Middle frontal gyrus (tissue), 1 donor: Measurements from ENCODE around the gene NEK7.
A peak's percentile ranks its signal among the peaks of the same experiment; 100 is the strongest.
"Not testable (repeated sequence)": the region's sequence is repeated elsewhere in the genome, so short reads cannot be mapped to it uniquely, and the experiment has no call there.

ENCODE experiments used
- DNase-seq: peaks from one replicate; pipeline ENCODE4 v3.0.0-alpha.2; 2015; ENCODE audit warnings: low spot score; ENCODE audit errors: extremely low spot score

The NEK7 gene

DNA sequence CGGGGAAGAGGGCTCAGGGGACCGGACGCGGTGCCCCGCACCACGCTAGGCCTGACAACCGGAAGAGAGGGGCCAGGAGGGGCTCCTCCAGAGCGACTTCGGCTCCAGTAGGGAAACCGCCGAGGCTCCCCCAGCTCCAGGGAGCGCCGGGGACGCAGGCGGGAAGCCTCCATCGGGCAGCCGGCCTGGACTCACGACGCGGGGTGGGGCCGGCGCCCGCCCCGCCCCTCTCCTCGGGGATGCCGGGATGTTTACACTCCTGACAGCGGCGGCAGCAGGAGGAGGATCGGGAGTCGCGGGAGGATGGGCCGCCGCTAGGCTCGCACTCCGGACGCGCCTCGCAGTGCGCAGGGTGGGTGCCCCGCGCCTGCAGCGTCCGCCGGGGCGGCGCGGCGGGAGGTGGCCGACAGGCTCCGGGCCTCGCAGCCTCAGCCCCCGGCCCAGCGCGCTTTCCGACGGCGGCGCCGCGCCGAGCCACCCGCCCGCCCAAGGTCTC lies at the start of gene NEK7:
Gene NEK7, plus strand, starts transcription at position 254 of the 496 bp plus-strand sequence. CDS start 75,583 bp downstream, outside the sequence.
- DNase-seq: peak; percentile 60

DNA sequence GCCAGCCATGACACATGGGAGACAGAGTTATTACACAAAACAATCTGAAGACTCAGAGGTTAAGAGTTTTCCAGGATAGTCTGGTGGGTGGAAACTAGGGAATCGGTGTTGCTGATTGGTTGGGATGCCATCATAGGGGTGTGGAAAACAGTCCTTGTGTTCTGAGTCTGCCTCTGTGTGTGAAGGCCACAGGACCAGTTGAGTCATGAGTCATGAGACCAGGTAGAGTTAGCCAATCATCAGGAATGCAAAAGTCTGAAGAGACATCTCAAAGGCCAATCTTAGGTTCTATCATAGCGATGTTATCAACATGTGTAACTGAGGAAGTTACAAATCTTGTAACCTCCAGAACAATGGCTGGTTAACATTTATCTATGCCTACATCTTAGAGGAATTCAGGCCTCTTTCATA lies 49.7 kb upstream of the NEK7 start:
- no peak for DNase-seq

DNA sequence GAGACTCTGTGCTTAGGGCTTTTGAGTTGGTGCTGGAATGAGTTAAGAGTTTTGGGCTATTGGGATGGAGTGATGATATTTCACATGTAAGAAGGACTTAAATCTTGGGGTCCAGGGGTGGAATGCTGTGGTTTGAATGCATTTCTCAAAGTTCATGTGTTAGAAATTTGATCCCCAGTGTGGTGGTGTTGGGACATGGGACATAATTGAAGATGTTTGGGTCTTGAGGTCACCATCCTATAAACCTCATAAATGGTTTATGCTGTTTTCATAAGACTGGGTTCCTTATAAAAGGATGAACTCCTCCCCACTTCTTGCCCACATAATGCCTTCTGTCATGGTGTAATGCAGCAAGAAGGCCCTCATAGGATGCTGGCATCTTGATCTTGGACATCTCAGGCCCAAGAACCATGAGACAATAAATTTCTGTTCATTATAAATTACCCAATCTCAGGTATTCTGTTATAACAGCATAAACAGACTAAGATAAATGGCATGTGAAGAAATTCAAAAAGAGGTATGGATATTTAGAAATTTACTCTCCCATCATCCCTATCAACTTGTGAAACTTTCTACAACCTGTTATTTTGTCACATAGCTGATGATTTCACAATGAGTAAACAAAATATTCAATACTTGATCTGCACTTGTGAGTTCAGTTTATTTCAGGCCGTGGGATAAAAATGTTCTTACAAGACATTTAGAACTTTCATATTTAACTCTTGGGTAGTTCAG lies 48.0 kb upstream of the NEK7 start:
- DNase-seq: no peak

DNA sequence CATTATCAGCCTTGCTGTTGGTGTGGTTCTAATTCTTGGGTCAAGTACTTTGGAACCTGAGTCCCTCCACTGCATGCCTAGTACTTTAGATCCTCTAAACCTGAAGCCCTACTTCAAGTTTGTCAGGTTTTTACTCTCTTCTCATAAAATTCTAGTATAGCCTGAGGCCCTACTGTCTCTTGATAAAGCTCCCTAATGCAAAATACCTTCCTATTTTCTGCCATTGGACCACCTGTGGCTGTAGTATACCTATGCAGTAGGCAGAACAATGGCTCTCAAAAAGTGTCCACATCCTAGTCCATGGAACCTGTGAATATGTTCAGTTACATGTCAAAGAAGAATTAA lies 47.5 kb upstream of the NEK7 start:
- no peak for DNase-seq

DNA sequence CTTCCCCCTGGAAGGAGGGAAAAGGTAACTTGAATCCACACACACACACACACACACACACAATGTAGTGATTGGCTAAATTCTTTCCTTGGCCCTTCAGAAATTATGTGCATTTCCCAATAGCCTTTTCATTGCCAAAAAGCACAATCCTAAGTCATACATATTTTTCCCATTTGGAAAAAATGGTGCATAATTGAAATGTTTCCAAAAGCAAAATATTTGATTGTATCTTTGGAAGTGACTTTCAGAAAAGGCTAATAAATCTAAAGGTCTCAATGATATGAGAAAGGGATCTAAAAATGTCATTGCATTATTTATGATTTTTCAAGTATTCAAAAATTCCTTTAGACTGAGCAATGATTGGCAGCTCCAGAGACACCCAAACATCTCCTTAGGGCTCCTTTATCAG lies 43.5 kb upstream of the NEK7 start:
- no peak for DNase-seq

DNA sequence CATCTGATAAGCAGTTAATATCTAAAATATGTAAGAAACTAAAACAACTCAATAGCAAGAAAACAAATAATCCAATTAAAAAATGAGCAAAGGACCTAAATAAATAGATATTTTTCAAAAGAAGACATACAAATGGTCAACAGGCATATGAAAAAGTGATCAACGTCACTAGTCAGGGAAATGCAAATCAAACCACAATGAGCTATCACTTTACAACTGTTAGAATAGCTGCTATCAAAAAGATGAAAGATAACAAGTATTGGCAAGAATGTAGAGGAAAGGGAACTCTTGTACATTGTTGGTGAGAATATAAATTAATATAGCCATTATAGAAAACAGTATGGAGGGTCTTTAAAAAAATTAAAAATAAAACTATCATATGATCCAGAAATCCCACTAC lies 40.7 kb upstream of the NEK7 start:
- DNase-seq: no peak

DNA sequence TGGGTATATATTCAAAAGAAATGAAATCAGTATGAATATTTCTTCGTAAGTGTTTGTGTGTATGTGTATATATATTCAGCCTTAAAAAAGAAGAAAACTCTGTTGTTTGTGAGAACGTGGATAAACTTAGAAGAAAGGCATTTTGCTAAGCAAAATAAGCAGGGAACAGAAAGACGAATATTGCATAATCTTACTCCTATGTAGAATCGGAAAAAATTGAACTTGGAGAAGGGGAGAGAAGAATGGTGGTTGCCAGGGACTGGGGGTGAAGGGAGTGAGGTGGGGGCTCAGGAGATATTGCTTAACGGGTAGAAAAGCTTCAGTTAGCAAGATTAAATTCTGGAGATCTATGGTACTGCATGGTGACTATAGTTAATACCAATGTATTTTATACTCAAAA lies 40.3 kb upstream of the NEK7 start:
- DNase-seq: no peak

DNA sequence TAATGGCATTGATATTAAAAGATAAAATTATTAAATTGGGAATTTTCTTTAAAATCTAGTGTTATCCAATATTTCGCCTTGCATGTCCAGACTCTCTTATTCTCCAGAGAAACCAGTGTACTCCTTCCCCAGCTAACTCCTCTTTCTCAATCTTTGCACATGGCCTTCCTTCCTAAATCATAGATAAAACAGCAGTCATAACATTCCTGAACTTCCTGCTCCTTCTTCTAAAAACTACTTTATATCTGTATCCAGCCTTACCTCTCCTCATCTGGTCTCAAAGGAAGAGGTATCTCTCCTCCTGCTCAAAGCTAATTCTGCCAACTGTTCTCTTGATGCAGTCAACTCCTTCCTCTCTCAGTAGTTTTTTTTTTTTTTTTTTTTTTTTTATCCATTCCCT lies 39.5 kb upstream of the NEK7 start:
- no peak for DNase-seq

DNA sequence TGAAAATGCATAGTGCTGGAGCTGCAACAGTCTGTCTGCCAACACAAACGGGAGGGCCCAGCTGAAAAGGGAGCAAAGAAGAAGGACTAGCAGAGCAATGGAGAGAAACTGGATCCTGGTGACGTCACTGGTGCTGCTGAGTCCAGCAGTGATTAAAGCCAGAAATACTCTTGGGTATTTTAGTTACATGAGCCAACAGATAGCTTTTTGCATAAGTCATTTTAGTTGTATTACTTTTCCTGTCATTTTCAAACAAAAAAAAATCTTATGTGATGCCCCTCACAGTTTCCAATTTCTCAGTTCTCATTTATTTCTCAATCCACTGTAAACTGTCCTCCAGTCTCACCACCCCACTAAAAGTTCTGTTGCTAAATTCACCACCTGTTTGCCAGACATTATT lies 38.7 kb upstream of the NEK7 start:
- no peak for DNase-seq

DNA sequence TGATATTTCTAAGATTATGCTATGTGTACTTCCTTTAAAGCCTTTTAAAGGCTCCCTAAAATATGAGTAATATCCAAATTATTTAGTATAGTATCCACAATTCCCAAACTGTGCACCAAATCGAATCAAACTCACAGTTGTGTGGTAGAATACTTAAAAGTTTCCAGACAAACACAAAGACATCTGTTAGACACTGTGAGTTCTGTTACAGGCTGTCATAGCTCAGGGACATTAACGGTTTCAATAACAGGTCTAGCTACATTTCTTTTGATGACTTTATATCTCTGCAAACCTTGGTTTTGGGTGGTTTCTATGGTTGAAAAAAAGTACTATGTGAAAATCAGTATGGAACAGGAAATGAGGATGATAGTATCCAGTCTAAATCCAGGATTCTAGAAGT lies 36.9 kb upstream of the NEK7 start:
- DNase-seq: no peak

DNA sequence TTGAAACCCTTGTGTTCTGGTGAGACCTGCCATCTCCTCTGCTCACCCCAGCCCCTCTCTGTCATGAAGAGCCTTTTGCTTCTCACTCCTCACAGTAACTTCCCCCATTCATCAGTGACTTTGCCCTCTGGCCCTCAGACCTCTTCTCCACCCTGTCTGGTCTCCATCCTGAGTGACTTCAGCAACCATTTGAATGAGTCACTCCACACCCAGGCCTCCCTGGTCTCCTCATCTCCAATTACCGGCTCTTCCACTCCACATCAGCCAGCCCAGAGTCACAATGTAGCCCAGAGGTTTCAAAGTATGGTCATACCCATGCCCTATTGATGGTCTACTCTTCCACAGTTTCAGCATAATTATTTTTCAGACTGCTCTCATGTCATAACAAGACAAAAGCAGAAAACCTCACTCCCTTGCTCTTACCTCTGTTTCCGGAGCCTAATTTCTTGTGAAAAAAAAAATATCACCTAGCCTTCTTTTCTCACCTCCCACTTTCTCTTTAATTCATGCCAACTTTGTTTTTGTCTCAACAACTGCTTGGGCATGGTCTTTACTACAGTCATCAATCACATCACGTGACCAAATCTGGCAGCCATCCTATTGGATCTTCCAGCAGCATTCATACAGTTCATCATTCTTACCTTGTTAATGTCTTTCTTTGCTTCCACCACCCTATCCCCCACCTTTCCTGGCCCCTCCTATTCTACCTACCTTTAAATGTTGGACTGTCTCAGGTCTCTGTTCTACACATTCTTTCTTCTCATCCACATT lies 35.6 kb upstream of the NEK7 start:
- no peak for DNase-seq

DNA sequence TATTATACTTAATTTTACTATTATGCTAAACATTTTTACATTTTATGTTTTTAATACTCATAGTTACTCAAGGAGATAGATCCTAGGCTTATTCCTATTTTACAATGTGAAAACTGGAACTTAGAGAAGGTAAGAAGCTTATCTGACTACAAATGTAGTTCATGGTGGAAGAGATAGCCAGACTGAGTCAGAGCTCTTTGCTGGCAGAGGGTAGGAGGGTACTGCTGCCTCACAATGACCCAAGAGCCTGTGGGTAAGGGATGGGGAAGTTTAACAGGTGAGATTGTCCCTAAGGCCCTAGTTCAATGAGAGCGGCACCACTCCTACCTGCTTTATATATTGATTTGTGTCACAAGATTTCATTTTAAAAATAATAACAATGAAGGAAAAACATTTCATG lies 34.1 kb upstream of the NEK7 start:
- no peak for DNase-seq

DNA sequence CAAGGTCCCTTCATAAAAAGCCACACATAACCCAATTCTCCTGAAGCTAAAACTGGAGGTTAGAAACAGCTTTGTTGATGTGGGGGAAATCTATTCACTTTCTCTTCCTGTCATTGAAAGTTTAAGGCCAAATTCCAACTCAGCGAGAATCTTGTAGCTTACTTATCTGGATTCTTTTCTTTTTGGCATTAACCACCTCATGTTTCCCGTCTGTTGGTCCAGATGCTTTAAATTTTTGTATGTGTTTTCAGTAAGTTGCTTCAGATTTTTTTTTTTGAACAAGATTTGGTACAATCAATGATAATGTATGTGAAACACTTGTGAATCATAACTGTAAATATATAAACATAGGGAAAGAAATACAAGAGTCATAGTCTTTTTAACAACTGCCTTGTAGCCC lies 33.7 kb upstream of the NEK7 start:
- DNase-seq: no peak

DNA sequence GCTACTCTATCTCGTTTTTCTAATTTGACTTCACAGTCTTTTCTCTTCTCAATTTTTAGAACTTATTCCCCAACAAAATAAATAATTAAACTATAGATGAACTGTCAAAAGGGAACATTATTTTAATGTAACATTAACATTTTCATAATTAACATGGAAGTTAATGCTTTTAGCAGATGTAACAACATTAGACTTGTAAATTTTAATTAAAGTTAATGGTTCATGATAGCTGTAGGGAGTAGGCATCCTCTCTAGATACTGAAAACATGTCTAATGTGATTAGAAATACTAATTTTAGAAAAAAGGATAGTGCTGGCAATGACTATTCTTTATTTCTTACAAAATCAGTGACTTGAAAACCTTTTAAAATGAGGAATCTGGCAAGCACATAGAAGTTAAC lies 32.1 kb upstream of the NEK7 start:
- DNase-seq: no peak

DNA sequence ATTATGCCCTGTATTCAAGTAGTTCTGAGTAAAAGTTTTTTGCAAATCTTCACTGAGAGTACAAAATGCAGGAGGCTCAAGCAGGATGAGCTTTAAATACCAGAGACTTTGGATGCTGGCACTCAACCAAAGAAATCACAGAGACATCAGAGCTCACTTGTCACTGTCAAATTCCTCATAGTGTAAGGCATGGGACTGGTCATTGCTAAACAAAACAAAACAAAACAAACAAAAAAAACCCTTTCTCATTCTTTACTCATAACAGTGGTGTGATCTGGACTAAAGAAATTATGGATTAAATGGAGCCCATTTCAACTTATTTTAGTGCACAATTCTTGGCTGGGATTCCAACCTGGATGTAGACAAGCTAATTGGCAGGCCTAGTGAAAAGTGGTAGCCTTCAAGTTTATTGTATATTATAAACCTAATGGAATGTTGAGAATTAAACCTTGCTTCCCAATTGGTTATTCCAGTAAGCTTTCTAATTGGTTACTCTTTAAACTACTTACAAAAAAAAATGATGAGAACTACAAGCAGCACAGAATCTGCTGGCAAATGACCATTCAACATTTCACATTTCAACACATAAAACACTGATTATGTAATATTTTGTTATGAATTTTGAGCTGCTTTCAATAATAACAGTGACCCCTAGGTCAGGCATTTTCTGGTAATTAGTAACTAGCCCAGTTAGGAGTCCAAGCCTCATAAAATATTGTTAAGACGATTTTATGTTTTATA lies 30.6 kb upstream of the NEK7 start:
- DNase-seq: no peak

DNA sequence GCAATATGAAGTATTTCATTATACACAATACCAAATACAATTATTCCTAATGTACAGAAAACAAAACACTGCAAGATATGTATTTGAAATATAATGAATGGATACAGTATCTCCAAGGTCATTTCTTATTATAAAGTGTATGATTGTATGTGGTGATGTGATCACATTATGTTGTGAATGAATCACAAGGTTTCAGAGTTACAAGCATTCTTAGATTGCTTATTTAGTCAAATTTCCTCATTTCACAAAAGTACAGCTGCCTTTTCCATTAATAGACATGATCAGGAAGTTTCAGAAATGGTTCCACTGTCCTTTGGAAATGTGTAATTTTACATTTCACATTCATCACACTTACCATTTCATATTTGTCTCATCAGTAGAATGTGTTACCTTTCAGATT lies 28.3 kb upstream of the NEK7 start:
- DNase-seq: no peak

DNA sequence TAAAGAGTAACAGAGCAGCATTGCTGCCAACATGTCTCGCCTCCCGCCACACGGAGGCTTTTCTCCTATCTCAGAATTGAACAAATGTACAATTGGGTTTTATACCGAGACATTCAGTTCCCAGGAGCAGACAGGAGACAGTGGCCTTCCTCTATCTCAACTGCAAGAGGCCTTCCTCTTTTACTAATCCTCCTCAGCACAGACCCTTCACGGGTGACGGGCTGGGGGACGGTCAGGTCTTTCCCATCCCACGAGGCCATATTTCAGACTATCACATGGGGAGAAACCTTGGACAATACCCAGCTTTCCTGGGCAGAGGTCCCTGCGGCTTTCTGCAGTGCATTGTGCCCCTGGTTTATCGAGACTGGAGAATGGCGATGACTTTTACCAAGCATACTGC lies 26.7 kb upstream of the NEK7 start:
- DNase-seq: not testable (repeated sequence)

DNA sequence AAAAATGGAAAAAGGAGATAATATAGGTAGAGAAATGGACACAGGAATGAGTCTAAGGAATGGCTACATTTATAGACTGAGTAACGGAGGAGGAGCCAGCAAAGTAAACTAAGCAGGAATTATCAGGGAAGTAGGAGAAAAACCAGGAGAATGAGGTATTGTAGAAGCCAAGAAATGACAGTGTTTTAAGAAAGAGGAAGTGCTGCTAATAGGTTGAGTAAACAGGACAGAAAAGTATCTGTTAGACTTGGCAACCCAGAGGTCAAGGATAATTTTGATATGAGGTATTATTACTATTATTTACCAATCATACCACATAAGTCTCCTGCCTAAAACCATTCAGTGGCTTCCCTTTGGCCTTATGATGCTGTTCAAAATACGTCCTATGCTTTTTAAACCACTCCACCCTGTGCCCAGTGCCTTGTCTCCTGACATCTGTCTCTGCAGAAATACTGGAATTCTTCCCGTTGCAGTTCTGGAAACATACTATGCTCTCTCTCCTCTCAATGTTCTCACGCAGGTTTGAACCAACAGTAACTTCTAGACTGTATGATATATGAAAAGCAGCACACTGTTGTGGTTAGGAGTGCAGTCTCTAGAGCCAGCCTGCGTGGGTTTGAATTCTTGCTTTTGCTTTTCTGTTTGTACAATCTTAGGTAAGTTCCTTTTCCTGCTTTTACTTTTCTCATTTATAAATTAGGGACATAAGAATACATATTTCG lies 24.6 kb upstream of the NEK7 start:
- DNase-seq: no peak

DNA sequence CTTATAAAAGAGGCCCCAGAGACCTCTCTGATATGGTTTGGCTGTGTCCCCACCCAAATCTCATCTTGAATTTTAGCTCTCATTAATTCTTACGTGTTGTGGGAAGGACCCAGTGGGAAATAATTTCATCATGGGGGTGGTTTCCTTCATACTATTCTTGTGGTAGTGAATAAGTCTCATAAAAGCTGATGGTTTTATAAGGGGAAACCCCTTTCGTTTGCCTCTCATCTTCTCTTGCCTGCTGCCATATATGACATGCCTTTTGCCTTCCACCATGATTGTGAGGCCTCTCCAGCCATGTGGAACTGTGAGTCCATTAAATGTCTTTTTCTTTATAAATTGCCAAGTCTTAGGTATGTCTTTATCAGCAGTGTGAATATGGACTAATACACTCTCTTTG lies 22.5 kb upstream of the NEK7 start:
- no peak for DNase-seq

DNA sequence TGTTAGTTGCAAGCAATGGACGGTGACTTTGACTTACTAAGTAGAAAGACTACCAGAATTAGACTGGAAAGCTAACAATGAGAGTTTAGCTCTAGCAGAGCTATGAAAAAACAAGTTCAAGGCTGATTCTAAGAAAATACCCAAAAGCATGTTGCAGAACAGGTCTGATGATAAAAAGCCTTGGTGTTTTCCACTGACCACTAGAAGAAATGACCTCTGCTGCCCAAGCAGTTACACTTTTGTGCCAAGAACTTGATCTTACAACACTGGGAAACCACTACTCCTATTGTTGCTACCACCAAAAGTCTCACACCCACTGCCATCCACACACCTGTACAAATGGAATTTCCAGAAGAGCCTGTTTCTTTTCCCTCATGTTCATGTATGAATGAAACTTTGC lies 21.4 kb upstream of the NEK7 start:
- DNase-seq: no peak

DNA sequence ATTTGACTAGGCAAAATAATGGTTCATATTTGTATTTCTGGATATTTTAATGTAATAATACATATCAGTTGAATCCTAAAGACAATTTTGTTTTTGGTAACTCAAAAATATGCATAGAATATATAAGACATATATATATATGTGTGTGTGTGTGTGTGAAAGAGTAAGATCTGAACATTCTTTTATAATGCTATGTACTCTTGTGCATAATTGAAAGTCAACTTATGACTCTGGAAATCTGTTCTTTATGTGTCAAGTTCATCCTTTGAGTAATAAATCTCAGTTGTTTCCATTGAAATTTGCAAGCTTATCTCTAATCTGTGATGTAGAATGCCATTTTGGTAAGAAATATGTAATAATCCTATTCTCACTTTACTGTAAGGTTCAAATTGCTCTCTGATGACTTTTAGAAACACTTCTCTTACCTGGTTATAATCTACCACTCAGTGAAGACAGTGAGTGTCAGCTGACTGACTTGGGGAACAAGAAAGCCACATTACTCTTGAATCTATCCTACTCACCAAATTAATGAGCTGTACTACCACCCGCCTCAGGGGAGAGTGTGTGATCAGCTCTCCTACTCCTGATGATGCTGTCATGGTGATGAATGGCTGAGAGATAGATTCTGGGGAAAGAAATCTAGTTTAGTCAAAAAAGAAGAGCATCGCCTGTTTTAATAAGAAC lies 15.0 kb upstream of the NEK7 start:
- no peak for DNase-seq
